ENCODE data around the gene CGB2.

The CGB2 gene

DNA sequence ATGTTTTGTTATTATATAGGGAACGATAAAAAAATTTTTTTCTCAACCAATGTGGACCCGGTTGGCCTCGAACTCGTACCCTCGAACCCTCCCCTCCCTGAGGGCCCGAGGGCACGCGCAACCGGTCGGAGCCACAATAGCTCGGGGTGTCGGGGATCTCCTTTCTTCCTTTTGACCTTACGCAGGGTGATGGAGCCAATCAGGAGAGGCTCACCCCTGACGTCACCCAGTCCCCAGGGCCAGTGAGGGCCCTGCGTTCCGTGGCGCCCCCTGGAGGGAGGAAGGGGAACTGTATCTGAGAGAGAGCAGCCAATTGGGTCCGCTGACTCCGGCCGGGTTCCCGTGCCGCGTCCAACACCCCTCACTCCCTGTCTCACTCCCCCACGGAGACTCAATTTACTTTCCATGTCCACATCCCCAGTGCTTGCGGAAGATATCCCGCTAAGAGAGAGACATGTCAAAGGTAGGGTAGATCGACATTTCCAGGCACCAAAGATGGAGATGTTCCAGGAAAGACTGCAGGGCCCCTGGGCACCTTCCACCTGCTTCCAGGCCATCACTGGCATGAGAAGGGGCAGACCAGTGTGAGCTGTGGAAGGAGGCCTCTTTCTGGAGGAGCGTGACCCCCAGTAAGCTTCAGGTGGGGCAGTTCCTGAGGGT, at the start of gene CGB2:
TSS of gene CGB2 (plus strand) at position 249 of the 660 bp plus-strand sequence. CDS start at position 455, 206 bp downstream.
- DNase-seq = peak; percentile 91

DNA sequence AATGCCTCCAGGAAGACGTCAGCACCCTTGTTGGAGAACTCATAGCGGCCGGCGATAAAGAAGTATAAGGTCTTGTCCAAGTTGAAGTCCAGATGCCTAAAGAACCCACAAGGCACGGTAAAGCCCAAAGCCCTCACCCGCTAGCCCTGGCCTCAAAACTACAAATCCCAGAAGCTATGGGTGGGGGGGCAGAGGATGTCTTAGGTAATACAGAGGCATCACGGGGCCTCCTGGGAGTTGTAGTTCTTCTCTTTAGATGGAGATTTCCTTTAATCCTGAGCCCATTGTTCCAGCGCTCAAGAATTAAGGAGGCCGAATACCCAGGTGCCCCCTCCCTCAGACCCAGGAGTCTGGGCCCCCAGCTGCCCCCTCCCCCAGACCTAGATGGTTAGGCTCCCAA, 49.4 kb upstream of the CGB2 start:
- no peak for DNase-seq

DNA sequence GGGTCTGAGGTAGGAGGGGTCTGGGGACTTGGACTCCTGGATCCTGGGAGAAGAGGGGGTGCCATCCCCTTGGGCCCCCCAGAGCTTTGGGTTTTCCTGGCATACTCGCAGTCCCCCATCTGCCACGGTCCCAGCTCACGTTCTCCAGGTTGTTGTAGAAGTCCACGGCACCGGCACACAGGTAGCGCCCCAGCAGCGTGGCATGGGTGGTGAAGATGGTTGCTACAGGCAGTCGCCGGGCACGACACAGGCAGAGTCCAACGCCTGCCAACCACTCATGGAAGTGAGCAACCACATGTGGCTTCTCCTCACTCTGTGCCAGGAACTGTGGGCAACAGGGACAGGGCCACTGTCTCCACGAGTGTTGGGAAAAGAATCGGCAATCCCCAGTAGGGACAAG, 46.0 kb upstream of the CGB2 start:
- DNase-seq = no peak

GRCh38 chr19:48986211-48986610, 45.5 kb upstream of the CGB2 start:
- no peak for DNase-seq

- DNase-seq = no peak
Measured at GRCh38 chr19:48987323-48987722, 44.4 kb upstream of the CGB2 start.

DNA sequence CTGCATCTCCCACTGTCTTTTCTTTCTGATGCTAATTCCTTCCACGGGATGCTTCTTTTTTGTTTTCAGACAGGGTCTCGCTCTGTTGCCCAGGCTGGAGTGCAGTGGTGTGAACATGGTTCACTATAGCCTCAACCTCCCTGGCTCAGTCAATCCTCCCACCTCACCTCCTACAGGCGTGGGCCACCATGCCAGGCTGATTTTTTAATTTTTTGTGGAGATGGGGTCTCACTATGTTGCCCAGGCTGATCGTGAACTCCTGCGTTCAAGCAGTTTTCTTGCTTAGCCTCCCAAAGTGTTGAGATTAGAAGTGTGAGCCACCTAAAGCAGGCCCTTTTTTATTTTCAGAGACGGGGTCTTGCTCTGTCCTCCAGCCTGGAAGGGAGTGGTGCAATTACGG, 43.4 kb upstream of the CGB2 start:
- no peak for DNase-seq

GRCh38 chr19:48988860-48989259, 42.8 kb upstream of the CGB2 start:
- DNase-seq = no peak

DNA sequence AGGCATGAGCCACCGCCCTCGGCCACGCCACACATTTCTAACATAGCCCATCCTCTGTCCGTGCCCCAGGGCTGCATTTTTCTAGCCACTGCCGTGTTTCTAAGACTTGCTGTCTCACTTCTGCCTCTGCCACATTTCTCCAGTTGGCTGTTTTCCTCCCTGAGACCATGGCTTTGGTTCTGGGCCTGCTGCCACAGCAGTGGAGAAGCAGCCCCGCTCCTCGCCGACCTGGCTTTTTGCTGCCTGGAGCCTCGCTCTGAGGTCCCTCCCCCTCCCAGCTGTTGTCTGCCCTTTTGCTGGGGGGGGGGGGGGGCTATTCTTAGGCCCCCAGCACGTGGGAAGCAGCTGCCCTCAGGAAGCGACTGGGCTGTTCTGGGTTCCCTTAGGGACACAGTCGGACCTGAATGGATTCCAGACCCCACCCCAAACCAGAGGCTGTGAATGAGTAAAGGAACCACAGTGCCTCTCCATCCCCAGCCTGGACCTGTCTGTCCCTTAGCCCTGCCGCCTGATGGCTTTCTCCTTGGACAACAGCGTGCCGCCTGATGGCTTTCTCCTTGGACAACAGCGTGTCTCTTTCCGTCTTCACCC, 41.9 kb upstream of the CGB2 start:
- DNase-seq = no peak

DNA sequence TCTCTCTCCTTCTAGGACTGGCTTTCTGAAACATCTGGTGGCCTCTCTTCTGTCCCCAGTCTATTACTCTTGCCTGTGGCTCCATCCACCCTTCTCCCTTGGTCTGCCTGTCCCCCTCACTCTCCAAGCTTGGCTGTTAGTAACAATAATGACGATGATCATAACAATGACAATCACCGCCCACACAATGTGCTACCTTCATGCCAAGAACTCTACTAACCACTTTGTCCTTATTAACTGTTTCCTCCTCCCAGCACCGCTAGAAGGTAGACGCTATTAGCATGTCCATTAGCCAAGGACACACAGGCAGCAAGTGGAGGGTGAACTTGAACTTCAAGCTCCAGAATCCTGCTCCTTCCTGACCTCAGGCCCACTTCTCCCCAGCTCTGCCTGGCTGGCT, 41.3 kb upstream of the CGB2 start:
- DNase-seq = no peak

- DNase-seq = no peak
Measured at GRCh38 chr19:48991011-48991609, 40.6 kb upstream of the CGB2 start.

GRCh38 chr19:48991873-48992580, 39.7 kb upstream of the CGB2 start:
- no peak for DNase-seq

- DNase-seq = no peak
Measured at GRCh38 chr19:48992581-48993174, 39.0 kb upstream of the CGB2 start.

DNA sequence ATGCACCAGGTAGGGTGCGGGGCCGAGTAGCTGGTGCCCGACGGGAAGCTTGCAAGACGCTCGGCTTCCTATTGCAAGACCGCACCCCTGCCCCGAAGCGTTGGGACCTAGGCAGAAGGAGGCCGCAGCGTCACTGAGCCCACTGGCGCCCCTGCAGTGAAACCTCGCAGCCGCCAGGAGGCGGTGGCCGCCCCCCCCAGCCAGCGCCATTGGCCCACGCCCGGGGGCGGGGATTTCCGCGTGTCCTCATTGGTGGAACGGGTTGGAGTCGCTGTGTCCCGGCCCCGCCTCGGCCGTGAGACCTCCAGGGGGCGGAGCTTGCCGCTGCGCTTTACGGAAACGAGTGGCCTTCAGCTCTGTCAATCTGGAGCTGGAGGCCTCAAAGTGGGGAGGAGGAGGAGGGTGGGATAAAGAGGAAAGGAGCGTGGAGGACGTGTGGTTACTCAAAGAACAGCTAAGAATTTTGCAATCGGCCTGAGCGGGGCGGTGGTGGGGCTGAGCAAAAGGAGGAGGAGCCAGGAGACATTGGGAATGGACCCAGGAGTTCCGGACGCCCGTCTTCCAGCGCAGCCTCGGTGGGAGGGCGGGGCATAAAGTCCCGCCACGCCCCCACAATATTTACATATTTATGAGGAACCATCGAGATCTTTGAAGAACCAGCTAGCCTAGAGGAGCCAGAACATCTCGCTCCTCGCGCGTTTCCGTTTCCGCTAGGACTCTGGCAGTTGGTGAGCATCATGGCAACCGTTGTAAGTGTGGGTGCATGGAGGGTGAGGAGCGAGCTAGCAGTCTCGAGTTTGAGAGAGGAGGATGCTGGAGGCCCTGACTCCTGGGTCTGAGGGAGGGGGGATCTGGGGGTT, 38.3 kb upstream of the CGB2 start, which contains the start of the genes GYS1 and RUVBL2:
TSS of gene GYS1 (minus strand) at position 135 of the 860 bp plus-strand sequence. CDS start 197 bp downstream, outside the sequence.
TSS of gene RUVBL2 (plus strand) at position 713 of the 860 bp plus-strand sequence. CDS start at position 738, 25 bp downstream.
- peak; percentile 100 for DNase-seq

GRCh38 chr19:48994035-48994386, 37.7 kb upstream of the CGB2 start:
- DNase-seq = no peak

DNA sequence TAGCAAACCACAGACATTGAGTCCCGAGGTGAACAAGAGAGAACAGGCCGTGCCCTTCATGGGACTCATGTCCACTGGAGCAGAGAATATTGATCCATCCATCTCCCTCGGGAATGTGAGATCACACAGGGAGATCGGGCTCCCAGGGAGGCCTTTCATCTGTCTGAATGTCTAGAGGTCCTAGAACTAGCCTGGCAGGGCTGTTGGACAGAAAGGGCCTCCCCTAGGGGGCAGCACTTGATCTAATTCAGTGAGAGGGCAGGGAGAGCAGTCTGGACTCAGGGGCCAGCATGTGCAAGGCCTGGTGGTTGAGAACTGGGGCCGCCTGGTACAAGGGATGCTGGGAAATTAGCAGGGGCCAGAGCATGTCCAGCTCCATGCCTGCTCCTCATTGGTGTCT, 33.7 kb upstream of the CGB2 start:
- peak; percentile 76 for DNase-seq

DNA sequence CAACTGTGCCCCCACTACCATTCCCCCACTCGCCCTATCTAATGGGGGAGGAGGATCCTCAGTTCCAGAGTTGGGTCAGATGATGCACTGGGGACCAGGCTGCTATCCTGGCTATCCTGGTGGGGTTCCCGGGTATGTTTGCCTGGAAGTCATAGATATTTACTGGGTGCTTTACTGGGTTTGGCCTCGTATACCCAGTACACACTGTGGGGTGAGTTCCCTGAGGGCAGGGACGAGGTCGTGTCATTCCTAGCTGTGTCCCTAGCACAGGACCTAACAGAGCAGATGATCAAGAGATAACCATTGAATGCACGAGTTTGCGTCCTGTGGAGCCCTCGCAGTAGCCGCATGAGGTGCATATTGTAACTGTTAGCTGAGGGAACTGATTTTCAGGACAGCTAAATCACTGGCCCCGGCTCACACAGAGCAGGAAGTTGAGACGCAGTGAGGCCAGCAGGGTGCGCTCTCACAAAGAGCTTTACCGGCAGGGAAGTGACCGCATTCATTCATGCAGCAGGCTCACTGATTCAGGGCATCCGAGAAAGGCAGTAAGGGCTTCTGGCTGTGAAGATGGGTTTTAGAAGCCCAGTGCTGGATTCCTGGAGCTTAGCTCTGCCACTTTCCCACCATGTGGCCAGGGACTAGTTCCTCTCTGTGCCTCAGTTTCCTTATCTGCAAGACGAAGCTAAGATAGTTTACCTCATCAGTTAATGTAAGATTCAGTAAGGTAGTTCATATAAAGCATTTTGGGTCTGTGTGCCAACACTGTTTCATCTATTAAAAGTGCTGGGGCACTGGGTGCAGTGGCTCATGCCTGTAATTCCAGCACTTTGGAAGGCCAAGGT, 32.0 kb upstream of the CGB2 start:
- DNase-seq = peak; percentile 82

DNA sequence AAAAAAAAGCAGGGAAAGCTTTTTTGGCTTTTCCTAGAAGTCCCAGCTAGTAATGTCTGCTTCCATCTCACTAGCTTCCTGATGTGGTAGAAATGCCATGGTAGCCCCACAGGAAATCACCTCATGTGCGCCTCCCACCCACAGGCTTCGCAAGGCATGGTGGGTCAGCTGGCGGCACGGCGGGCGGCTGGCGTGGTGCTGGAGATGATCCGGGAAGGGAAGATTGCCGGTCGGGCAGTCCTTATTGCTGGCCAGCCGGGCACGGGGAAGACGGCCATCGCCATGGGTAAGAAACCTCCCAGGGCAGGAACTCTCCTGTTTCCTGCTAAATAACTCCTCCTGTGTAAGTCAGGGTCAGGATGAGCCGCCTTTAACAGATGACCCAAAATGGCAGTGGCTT, 27.6 kb upstream of the CGB2 start:
- DNase-seq = no peak

GRCh38 chr19:49004964-49005614, 26.6 kb upstream of the CGB2 start:
- DNase-seq = no peak

GRCh38 chr19:49006905-49007304, 24.8 kb upstream of the CGB2 start:
- DNase-seq = no peak

DNA sequence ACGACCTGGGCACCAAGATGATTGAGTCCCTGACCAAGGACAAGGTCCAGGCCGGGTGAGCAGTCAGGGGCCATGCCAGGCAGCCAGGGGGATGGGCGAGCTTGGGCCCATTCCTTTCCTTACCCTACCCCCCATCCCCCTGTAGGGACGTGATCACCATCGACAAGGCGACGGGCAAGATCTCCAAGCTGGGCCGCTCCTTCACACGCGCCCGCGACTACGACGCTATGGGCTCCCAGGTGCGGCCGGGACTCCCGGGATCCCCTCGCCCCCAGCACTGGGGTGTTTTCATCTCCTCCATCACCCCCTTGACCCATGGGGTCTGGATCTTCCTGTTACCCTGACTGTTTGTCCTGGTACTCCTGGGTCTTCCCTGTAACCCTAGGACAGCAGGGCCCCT, 21.9 kb upstream of the CGB2 start:
- DNase-seq = no peak

DNA sequence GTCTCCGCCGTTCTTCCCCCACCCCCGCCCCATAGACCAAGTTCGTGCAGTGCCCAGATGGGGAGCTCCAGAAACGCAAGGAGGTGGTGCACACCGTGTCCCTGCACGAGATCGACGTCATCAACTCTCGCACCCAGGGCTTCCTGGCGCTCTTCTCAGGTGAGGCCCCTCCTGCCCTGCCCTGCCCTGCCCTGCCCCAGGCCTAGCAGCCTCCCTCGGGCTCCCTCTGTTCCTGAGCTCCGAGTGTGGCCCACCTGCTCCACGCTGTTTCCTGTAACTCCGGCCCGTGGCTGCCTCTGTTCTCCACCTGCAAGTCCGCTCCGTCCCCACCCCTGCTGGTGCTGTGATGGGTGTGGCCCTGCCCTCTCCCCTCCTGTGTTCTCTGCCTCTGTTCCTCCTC, 21.2 kb upstream of the CGB2 start:
- no peak for DNase-seq
